ENCODE results near the gene ARF3. TPM values are rescaled to one million over a fixed set of nuclear protein-coding genes. Genes with fewer than 3 reads are reported as not detected.

ARF3 gene
- total RNA-seq, 1 experiment from 2014 or later, result 257 TPM

GRCh38 chr12:48969833-48970701 is 12.8 kb upstream of the ARF3 start:
- no TSS peak for BruUV-seq (replicated peaks)
- Histone ChIP-seq H3K4me3 (ENCODE audit: low read depth, low read length) (no peak overlapping the region), H3K9me3 (no peaks in the 10 kb centered on the region), H3K36me3 (ENCODE audit: control insufficient read depth, insufficient read depth, low read length) (no peaks in the 10 kb centered on the region), H3K4me1 (peaks cover 25% of the 10 kb centered on the region), H3K27me3 (replicated peaks; ENCODE audit: control insufficient read depth, insufficient read depth, low read length) (no peaks in the 10 kb centered on the region)
- CTCF ChIA-PET, result interaction anchor here (1.0 to 1.8 kb wide), 2 partner anchors 12 to 18 kb away, joined by 3 to 6 read pairs; no protein-coding TSS in a partner anchor
- peaks cover 3% of the 10 kb centered on the region for H3K27me3 Mint-ChIP-seq (ENCODE audit: insufficient read depth, unreplicated experiment)
- no peaks in the 10 kb centered on the region for H3K36me3 Mint-ChIP-seq (ENCODE audit: insufficient read depth, unreplicated experiment)
- POLR2A ChIA-PET, result interaction anchor here (1.0 kb wide), 1 partner anchor 13 kb away, joined by 4 read pairs; the partner anchor contains the start of gene ARF3
- H3K27ac Mint-ChIP-seq (ENCODE audit: unreplicated experiment), result peak overlapping the region; percentile 7
- no peak for DNase-seq
- H3K9me3 Mint-ChIP-seq (ENCODE audit: unreplicated experiment), result no peaks in the 10 kb centered on the region
- intact Hi-C loops (cut with micrococcal nuclease; ENCODE audit: unreplicated experiment), result loop anchor here (2.0 kb wide), 1 partner anchor 13 kb away; the partner anchor contains the start of gene ARF3
- H3K4me3 Mint-ChIP-seq (ENCODE audit: unreplicated experiment), result peak overlapping the region; percentile 77
- H3K4me1 Mint-ChIP-seq (ENCODE audit: low read depth, unreplicated experiment), result peaks cover 18% of the 10 kb centered on the region
- TF ChIP-seq CTCF (IDR thresholded peaks at IDR 0.05; ENCODE audit: insufficient read depth in 1 of 2, low read depth in 1 of 2, low read length in 1 of 2, severe bottlenecking in 1 of 2, unreplicated experiment in 1 of 2), result no peak

DNA sequence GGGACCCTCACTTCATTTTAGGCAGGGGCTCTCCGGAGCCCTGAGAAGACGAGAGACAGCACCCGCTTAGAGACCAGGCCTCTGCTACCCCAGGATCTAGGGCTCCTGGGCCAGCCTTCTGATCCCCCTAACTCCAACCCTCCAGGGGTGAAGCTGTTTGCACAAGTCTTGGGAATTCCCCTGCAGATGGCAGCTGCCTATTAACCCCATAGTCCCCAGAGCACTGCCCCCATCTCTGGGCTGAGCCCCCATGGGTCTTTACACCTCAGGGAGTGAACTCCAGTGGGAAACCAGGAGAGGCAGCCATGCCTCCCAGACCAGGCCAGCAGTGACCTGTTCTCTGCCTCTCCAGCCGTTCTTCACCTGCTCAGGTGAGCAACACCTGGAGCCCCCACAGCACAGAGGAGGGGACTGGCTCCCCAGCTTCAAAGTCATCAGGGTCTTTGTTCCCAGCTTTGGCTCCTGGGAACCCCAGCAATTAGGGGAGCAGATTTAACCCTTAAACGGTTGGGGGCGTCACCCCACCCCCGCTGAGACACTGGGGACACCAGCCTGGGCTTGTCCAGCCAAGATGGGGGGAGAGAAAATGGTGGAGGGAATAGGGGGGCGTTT is 12.0 kb upstream of the ARF3 start:
- Histone ChIP-seq H3K9me3 (no peaks in the 10 kb centered on the region), H3K36me3 (ENCODE audit: control insufficient read depth, insufficient read depth, low read length) (no peaks in the 10 kb centered on the region), H3K27me3 (replicated peaks; ENCODE audit: control insufficient read depth, insufficient read depth, low read length) (no peaks in the 10 kb centered on the region), H3K4me3 (ENCODE audit: low read depth, low read length) (no peak overlapping the region), H3K4me1 (peaks cover 25% of the 10 kb centered on the region)
- H3K9me3 Mint-ChIP-seq (ENCODE audit: unreplicated experiment), result no peaks in the 10 kb centered on the region
- no peak overlapping the region for H3K4me3 Mint-ChIP-seq (ENCODE audit: unreplicated experiment)
- no peak overlapping the region for H3K27ac Mint-ChIP-seq (ENCODE audit: unreplicated experiment)
- TF ChIP-seq CTCF (IDR thresholded peaks at IDR 0.05; ENCODE audit: insufficient read depth in 1 of 2, low read depth in 1 of 2, low read length in 1 of 2, severe bottlenecking in 1 of 2, unreplicated experiment in 1 of 2), result no peak
- no peak for DNase-seq
- no TSS peak for BruUV-seq (replicated peaks)
- no peaks in the 10 kb centered on the region for H3K27me3 Mint-ChIP-seq (ENCODE audit: insufficient read depth, unreplicated experiment)
- H3K4me1 Mint-ChIP-seq (ENCODE audit: low read depth, unreplicated experiment), result peaks cover 18% of the 10 kb centered on the region
- ChIA-PET CTCF (interaction anchor here (0.6 to 1.9 kb wide), 5 partner anchors 9 to 28 kb away, joined by 3 to 7 read pairs (median 5); partner anchors contain the start of genes ARF3 and WNT1), POLR2A (no interaction called here)
- no peaks in the 10 kb centered on the region for H3K36me3 Mint-ChIP-seq (ENCODE audit: insufficient read depth, unreplicated experiment)
- intact Hi-C loops (cut with micrococcal nuclease; ENCODE audit: unreplicated experiment), result no loop called here

- no peaks in the 10 kb centered on the region for H3K27me3 ChIP-seq (replicated peaks; ENCODE audit: control insufficient read depth, insufficient read depth, low read length)
- ChIA-PET CTCF (interaction anchor here (0.6 to 2.6 kb wide), 6 partner anchors 9 to 28 kb away, joined by 3 to 8 read pairs (median 6); partner anchors contain the start of genes ARF3 and WNT1), POLR2A (no interaction called here)
- Mint-ChIP-seq H3K9me3 (ENCODE audit: unreplicated experiment) (no peaks in the 10 kb centered on the region), H3K27me3 (ENCODE audit: insufficient read depth, unreplicated experiment) (no peaks in the 10 kb centered on the region), H3K36me3 (ENCODE audit: insufficient read depth, unreplicated experiment) (no peaks in the 10 kb centered on the region), H3K4me3 (ENCODE audit: unreplicated experiment) (no peak overlapping the region), H3K27ac (ENCODE audit: unreplicated experiment) (no peak overlapping the region), H3K4me1 (ENCODE audit: low read depth, unreplicated experiment) (peaks cover 18% of the 10 kb centered on the region)
- peaks cover 25% of the 10 kb centered on the region for H3K4me1 ChIP-seq
- no peak overlapping the region for H3K4me3 ChIP-seq (ENCODE audit: low read depth, low read length)
- DNase-seq, result no peak
- H3K36me3 ChIP-seq (ENCODE audit: control insufficient read depth, insufficient read depth, low read length), result no peaks in the 10 kb centered on the region
- BruUV-seq (replicated peaks), result no TSS peak
- TF ChIP-seq CTCF (IDR thresholded peaks at IDR 0.05; ENCODE audit: insufficient read depth in 1 of 2, low read depth in 1 of 2, low read length in 1 of 2, severe bottlenecking in 1 of 2, unreplicated experiment in 1 of 2), result no peak
- no peaks in the 10 kb centered on the region for H3K9me3 ChIP-seq
- intact Hi-C loops (cut with micrococcal nuclease; ENCODE audit: unreplicated experiment), result no loop called here
Observed at GRCh38 chr12:48968467-48968866, 11.2 kb upstream of the ARF3 start.

All from Caco-2 (cell line).